Subcutaneous adipose tissue (tissue), 4 donors: ENCODE results near the gene FAM193B. TPM values are rescaled to one million over a fixed set of nuclear protein-coding genes. Genes with fewer than 3 reads are reported as not detected.

ENCODE experiments used
- CTCF ChIP-seq: fragments of 450-650 bp; IDR thresholded peaks from one replicate; pipeline ENCODE4 v1.5.1; 2016; ENCODE audit warnings: low read depth, mild to moderate bottlenecking, control low read depth, antibody characterized with exemption, moderate library complexity
- total RNA-seq, 4 donors: library from RNA; depleted of rRNA; stranded (reverse); fragments of >200 nt; gene quantifications; one replicate each; pipeline ENCODE4 v1.1.0, GENCODE V29; 2016

The FAM193B gene
- total RNA-seq, 4 donors from 2014 or later, result 25.8 to 95.5 (median 35.5) TPM

GRCh38 chr5:177511796-177512675, 42.3 kb downstream of the FAM193B start:
- TF ChIP-seq CTCF, result no peak

GRCh38 chr5:177511181-177511580, 43.2 kb downstream of the FAM193B start:
- no peak for TF ChIP-seq CTCF

- TF ChIP-seq CTCF, result no peak
Measured at GRCh38 chr5:177510567-177511053, 43.8 kb downstream of the FAM193B start.

- TF ChIP-seq CTCF, result no peak
Measured at GRCh38 chr5:177509991-177510566, 44.3 kb downstream of the FAM193B start.

GRCh38 chr5:177509381-177509951, 44.9 kb downstream of the FAM193B start, which contains the start of gene DOK3:
Gene DOK3, minus strand, starts transcription at chr5:177509826. Its CDS starts 286 bp downstream, at chr5:177509540.
- TF ChIP-seq CTCF, result no peak

GRCh38 chr5:177508837-177509236, 45.5 kb downstream of the FAM193B start:
- TF ChIP-seq CTCF, result no peak

- no peak for TF ChIP-seq CTCF
Measured at GRCh38 chr5:177508221-177508611, 46.1 kb downstream of the FAM193B start.
